ENCODE results near the gene AP3B1. TPM values are rescaled to one million over a fixed set of nuclear protein-coding genes. Genes with fewer than 3 reads are reported as not detected.

AP3B1 gene
- total RNA-seq, 1 experiment from 2014 or later: 50.3 TPM

DNA sequence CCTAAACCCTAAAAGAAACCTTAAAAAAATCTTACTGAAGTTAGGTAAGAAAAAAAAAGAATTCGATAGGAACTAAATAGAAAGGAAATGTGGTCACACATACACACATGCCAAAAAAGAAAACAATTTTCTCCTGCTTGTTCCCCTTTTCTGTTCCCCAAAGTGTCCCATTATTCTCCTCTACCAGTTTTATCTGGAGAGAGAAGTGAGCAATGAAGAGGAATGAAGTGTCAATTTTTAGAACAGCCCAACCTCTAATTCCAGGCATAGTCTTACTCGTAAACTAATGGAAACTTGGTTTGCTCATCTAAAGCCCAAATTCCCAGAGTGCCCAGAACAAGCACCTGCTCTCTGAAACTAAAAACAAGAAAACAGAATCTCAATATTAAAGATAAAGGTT lies 26.1 kb downstream of the AP3B1 start:
- Mint-ChIP-seq H3K36me3 (peaks cover 18% of the 10 kb centered on the region), H3K4me3 (no peak overlapping the region), H3K27ac (peak overlapping the region; percentile 71; the same call in 1 of the 2 replicates), H3K9me3 (no peaks in the 10 kb centered on the region), H3K27me3 (ENCODE audit: low read depth) (no peaks in the 10 kb centered on the region), H3K4me1 (peaks cover 38% of the 10 kb centered on the region)
- POLR2A ChIA-PET: no interaction called here
- CTCF ChIA-PET: interaction anchor here (0.9 to 1.5 kb wide), 4 partner anchors 27 to 448 kb away, joined by 3 to 7 read pairs (median 4); no protein-coding TSS in a partner anchor
- no peak for TF ChIP-seq FOXP1 (CRISPR knock-in tag; IDR thresholded peaks at IDR 0.05; ENCODE audit: borderline replicate concordance)
- TF ChIP-seq, protein P1, sequence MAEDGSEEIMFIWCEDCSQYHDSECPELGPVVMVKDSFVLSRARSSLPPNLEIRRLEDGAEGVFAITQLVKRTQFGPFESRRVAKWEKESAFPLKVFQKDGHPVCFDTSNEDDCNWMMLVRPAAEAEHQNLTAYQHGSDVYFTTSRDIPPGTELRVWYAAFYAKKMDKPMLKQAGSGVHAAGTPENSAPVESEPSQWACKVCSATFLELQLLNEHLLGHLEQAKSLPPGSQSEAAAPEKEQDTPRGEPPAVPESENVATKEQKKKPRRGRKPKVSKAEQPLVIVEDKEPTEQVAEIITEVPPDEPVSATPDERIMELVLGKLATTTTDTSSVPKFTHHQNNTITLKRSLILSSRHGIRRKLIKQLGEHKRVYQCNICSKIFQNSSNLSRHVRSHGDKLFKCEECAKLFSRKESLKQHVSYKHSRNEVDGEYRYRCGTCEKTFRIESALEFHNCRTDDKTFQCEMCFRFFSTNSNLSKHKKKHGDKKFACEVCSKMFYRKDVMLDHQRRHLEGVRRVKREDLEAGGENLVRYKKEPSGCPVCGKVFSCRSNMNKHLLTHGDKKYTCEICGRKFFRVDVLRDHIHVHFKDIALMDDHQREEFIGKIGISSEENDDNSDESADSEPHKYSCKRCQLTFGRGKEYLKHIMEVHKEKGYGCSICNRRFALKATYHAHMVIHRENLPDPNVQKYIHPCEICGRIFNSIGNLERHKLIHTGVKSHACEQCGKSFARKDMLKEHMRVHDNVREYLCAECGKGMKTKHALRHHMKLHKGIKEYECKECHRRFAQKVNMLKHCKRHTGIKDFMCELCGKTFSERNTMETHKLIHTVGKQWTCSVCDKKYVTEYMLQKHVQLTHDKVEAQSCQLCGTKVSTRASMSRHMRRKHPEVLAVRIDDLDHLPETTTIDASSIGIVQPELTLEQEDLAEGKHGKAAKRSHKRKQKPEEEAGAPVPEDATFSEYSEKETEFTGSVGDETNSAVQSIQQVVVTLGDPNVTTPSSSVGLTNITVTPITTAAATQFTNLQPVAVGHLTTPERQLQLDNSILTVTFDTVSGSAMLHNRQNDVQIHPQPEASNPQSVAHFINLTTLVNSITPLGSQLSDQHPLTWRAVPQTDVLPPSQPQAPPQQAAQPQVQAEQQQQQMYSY (CRISPR knock-in tag; IDR thresholded peaks at IDR 0.05): no peak
- TF ChIP-seq, protein P2, sequence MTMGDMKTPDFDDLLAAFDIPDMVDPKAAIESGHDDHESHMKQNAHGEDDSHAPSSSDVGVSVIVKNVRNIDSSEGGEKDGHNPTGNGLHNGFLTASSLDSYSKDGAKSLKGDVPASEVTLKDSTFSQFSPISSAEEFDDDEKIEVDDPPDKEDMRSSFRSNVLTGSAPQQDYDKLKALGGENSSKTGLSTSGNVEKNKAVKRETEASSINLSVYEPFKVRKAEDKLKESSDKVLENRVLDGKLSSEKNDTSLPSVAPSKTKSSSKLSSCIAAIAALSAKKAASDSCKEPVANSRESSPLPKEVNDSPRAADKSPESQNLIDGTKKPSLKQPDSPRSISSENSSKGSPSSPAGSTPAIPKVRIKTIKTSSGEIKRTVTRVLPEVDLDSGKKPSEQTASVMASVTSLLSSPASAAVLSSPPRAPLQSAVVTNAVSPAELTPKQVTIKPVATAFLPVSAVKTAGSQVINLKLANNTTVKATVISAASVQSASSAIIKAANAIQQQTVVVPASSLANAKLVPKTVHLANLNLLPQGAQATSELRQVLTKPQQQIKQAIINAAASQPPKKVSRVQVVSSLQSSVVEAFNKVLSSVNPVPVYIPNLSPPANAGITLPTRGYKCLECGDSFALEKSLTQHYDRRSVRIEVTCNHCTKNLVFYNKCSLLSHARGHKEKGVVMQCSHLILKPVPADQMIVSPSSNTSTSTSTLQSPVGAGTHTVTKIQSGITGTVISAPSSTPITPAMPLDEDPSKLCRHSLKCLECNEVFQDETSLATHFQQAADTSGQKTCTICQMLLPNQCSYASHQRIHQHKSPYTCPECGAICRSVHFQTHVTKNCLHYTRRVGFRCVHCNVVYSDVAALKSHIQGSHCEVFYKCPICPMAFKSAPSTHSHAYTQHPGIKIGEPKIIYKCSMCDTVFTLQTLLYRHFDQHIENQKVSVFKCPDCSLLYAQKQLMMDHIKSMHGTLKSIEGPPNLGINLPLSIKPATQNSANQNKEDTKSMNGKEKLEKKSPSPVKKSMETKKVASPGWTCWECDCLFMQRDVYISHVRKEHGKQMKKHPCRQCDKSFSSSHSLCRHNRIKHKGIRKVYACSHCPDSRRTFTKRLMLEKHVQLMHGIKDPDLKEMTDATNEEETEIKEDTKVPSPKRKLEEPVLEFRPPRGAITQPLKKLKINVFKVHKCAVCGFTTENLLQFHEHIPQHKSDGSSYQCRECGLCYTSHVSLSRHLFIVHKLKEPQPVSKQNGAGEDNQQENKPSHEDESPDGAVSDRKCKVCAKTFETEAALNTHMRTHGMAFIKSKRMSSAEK (CRISPR knock-in tag; IDR thresholded peaks at IDR 0.05; ENCODE audit: borderline replicate concordance): no peak
- no peak for TF ChIP-seq RELA (CRISPR knock-in tag; IDR thresholded peaks at IDR 0.05; ENCODE audit: borderline replicate concordance)
- TF ChIP-seq TP53 (CRISPR knock-in tag; IDR thresholded peaks at IDR 0.05): no peak
- TF ChIP-seq, protein P3, sequence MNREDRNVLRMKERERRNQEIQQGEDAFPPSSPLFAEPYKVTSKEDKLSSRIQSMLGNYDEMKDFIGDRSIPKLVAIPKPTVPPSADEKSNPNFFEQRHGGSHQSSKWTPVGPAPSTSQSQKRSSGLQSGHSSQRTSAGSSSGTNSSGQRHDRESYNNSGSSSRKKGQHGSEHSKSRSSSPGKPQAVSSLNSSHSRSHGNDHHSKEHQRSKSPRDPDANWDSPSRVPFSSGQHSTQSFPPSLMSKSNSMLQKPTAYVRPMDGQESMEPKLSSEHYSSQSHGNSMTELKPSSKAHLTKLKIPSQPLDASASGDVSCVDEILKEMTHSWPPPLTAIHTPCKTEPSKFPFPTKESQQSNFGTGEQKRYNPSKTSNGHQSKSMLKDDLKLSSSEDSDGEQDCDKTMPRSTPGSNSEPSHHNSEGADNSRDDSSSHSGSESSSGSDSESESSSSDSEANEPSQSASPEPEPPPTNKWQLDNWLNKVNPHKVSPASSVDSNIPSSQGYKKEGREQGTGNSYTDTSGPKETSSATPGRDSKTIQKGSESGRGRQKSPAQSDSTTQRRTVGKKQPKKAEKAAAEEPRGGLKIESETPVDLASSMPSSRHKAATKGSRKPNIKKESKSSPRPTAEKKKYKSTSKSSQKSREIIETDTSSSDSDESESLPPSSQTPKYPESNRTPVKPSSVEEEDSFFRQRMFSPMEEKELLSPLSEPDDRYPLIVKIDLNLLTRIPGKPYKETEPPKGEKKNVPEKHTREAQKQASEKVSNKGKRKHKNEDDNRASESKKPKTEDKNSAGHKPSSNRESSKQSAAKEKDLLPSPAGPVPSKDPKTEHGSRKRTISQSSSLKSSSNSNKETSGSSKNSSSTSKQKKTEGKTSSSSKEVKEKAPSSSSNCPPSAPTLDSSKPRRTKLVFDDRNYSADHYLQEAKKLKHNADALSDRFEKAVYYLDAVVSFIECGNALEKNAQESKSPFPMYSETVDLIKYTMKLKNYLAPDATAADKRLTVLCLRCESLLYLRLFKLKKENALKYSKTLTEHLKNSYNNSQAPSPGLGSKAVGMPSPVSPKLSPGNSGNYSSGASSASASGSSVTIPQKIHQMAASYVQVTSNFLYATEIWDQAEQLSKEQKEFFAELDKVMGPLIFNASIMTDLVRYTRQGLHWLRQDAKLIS (CRISPR knock-in tag; IDR thresholded peaks at IDR 0.05; ENCODE audit: borderline replicate concordance): no peak
- TF ChIP-seq ZNF396 (CRISPR knock-in tag; IDR thresholded peaks at IDR 0.05; ENCODE audit: borderline replicate concordance): no peak
- TF ChIP-seq, protein P4, sequence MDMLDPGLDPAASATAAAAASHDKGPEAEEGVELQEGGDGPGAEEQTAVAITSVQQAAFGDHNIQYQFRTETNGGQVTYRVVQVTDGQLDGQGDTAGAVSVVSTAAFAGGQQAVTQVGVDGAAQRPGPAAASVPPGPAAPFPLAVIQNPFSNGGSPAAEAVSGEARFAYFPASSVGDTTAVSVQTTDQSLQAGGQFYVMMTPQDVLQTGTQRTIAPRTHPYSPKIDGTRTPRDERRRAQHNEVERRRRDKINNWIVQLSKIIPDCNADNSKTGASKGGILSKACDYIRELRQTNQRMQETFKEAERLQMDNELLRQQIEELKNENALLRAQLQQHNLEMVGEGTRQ (CRISPR knock-in tag; IDR thresholded peaks at IDR 0.05): no peak
- no peak for TF ChIP-seq OVOL2 (CRISPR knock-in tag; IDR thresholded peaks at IDR 0.05; ENCODE audit: borderline replicate concordance)
- no peak for TF ChIP-seq NR1H2 (CRISPR knock-in tag; IDR thresholded peaks at IDR 0.05)
- no peak for TF ChIP-seq ZNF263 (CRISPR knock-in tag; IDR thresholded peaks at IDR 0.05; ENCODE audit: low read depth)
- TF ChIP-seq ZNF219 (CRISPR knock-in tag; IDR thresholded peaks at IDR 0.05; ENCODE audit: borderline replicate concordance): no peak
- TF ChIP-seq, protein P5, sequence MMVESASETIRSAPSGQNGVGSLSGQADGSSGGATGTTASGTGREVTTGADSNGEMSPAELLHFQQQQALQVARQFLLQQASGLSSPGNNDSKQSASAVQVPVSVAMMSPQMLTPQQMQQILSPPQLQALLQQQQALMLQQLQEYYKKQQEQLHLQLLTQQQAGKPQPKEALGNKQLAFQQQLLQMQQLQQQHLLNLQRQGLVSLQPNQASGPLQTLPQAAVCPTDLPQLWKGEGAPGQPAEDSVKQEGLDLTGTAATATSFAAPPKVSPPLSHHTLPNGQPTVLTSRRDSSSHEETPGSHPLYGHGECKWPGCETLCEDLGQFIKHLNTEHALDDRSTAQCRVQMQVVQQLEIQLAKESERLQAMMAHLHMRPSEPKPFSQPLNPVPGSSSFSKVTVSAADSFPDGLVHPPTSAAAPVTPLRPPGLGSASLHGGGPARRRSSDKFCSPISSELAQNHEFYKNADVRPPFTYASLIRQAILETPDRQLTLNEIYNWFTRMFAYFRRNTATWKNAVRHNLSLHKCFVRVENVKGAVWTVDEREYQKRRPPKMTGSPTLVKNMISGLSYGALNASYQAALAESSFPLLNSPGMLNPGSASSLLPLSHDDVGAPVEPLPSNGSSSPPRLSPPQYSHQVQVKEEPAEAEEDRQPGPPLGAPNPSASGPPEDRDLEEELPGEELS (CRISPR knock-in tag; IDR thresholded peaks at IDR 0.05): no peak
- TF ChIP-seq, protein P6, sequence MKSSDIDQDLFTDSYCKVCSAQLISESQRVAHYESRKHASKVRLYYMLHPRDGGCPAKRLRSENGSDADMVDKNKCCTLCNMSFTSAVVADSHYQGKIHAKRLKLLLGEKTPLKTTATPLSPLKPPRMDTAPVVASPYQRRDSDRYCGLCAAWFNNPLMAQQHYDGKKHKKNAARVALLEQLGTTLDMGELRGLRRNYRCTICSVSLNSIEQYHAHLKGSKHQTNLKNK (CRISPR knock-in tag; IDR thresholded peaks at IDR 0.05): no peak
- TF ChIP-seq, protein P7, sequence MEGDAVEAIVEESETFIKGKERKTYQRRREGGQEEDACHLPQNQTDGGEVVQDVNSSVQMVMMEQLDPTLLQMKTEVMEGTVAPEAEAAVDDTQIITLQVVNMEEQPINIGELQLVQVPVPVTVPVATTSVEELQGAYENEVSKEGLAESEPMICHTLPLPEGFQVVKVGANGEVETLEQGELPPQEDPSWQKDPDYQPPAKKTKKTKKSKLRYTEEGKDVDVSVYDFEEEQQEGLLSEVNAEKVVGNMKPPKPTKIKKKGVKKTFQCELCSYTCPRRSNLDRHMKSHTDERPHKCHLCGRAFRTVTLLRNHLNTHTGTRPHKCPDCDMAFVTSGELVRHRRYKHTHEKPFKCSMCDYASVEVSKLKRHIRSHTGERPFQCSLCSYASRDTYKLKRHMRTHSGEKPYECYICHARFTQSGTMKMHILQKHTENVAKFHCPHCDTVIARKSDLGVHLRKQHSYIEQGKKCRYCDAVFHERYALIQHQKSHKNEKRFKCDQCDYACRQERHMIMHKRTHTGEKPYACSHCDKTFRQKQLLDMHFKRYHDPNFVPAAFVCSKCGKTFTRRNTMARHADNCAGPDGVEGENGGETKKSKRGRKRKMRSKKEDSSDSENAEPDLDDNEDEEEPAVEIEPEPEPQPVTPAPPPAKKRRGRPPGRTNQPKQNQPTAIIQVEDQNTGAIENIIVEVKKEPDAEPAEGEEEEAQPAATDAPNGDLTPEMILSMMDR (IDR thresholded peaks at IDR 0.05): no peak
- DNase-seq (ENCODE audit: low spot score) (no peak), ATAC-seq (no peak)
